Natural killer cell (primary cell): ENCODE data around the gene PNMA6F. TPM values are rescaled to one million over a fixed set of nuclear protein-coding genes. Genes with fewer than 3 reads are reported as not detected.
A peak's percentile ranks its signal among the peaks of the same experiment; 100 is the strongest.

Source experiments
- ATAC-seq, 3 donors: fragments of 150-1000 bp in 2 of 3; fragments of 200-7000 bp in 1 of 3; cut with Tn5 transposase; 1 replicate in 1 of 3; 2 replicates in 2 of 3; pipeline ENCODE4 v1.10.0; 2021; ENCODE audit warnings: mild to moderate bottlenecking in 2 of 3, moderate library complexity in 2 of 3
- DNase-seq, 2 donors: peaks; one replicate each; pipeline versions ENCODE4 v3.0.0 to v3.0.0-alpha.2; 2013 to 2021; ENCODE audit warnings: mixed read lengths in 1 of 2
- H3K27ac ChIP-seq: one replicate; pipeline ENCODE4 v1.5.1; 2013; ENCODE audit warnings: mild to moderate bottlenecking, low read length
- H3K27me3 ChIP-seq: one replicate; pipeline ENCODE4 v1.6.1; 2013; ENCODE audit warnings: low read length; ENCODE audit not compliant: control insufficient read depth, insufficient read depth
- H3K36me3 ChIP-seq: one replicate; pipeline ENCODE4 v1.6.1; 2013; ENCODE audit warnings: low read length; ENCODE audit not compliant: control insufficient read depth, insufficient read depth
- H3K4me1 ChIP-seq: one replicate; pipeline ENCODE4 v1.6.1; 2013; ENCODE audit warnings: low read length; ENCODE audit not compliant: control insufficient read depth, insufficient read depth
- H3K4me3 ChIP-seq: one replicate; pipeline ENCODE4 v1.5.1; 2013; ENCODE audit warnings: low read length
- H3K9me3 ChIP-seq: one replicate; pipeline ENCODE4 v1.6.1; 2013; ENCODE audit warnings: low read length; ENCODE audit not compliant: control insufficient read depth, insufficient read depth
- H3K27ac Mint-ChIP-seq, 2 donors: one replicate each; pipeline ENCODE4 v1.8.0; 2022; ENCODE audit warnings: mild to moderate bottlenecking in 2 of 2, mixed read lengths in 2 of 2, moderate library complexity in 1 of 2
- H3K27me3 Mint-ChIP-seq, 2 donors: one replicate each; pipeline ENCODE4 v1.8.0; 2022; ENCODE audit warnings: low read depth in 2 of 2, mixed read lengths in 2 of 2
- H3K36me3 Mint-ChIP-seq: one replicate; pipeline ENCODE4 v1.8.0; 2022; ENCODE audit warnings: mixed read lengths
- H3K4me1 Mint-ChIP-seq, 2 donors: one replicate each; pipeline ENCODE4 v1.8.0; 2022; ENCODE audit warnings: mixed read lengths in 2 of 2
- H3K4me3 Mint-ChIP-seq: one replicate; pipeline ENCODE4 v1.8.0; 2022; ENCODE audit warnings: mild to moderate bottlenecking, moderate library complexity, mixed read lengths
- H3K9me3 Mint-ChIP-seq, 2 donors: one replicate each; pipeline ENCODE4 v1.8.0; 2022; ENCODE audit warnings: mixed read lengths in 2 of 2
- CTCF ChIP-seq: fragments of 200-600 bp; IDR thresholded peaks from one replicate; pipeline ENCODE4 v1.8.0; 2022; ENCODE audit warnings: antibody characterized with exemption
- WGBS: methylation state at CpG from one replicate; pipeline ENCODE4 v1.1.7; 2013; ENCODE audit warnings: missing lambda C conversion rate; ENCODE audit not compliant: insufficient coverage; 5-methylcytosine and 5-hydroxymethylcytosine counted together
- intact Hi-C: fragments of 100-400 bp; cut with micrococcal nuclease; formaldehyde crosslinking; loops from one replicate; pipeline ENCODE4 v1.14.2; 2022
- total RNA-seq, 4 donors: library from RNA; stranded (reverse); fragments of 120-200 nt in 1 of 4; gene quantifications; one replicate each; pipeline versions ENCODE4 v1.2.3 to v1.2.4, GENCODE V29; 2013 to 2022

Gene PNMA6F
- total RNA-seq, 3 donors from 2014 or later (not counting 1 experiment from before 2014, with no cell fraction given), result not detected

GRCh38 chrX:153338836-153339235, 17.3 kb upstream of the PNMA6F start:
- Mint-ChIP-seq H3K36me3 (no peaks in the 10 kb centered on the region), H3K4me3 (no peak overlapping the region), H3K27ac (peak overlapping the region in 1 of 2 donors; percentile 31), H3K27me3 (no peaks in the 10 kb centered on the region), H3K9me3 (no peaks in the 10 kb centered on the region), H3K4me1 (peaks cover 5 to 47% of the 10 kb centered on the region in 2 donors)
- Histone ChIP-seq H3K4me3 (no peak overlapping the region), H3K9me3 (no peaks in the 10 kb centered on the region), H3K36me3 (peaks cover 4% of the 10 kb centered on the region), H3K27me3 (no peaks in the 10 kb centered on the region), H3K4me1 (peaks cover 16% of the 10 kb centered on the region), H3K27ac (no peak overlapping the region)
- TF ChIP-seq CTCF, result no peak
- WGBS, result 93% methylated on average over 3 of the region's 7 CpGs
- DNase-seq, result no peak
- intact Hi-C loops, result no loop called here
- ATAC-seq, result no peak

- H3K4me1 Mint-ChIP-seq, result peaks cover 5 to 37% of the 10 kb centered on the region in 2 donors
- TF ChIP-seq CTCF, result no peak
- no peak for ATAC-seq
- H3K36me3 ChIP-seq, result peaks cover 3% of the 10 kb centered on the region
- no peak overlapping the region for H3K4me3 ChIP-seq
- peaks cover 19% of the 10 kb centered on the region for H3K4me1 ChIP-seq
- intact Hi-C loops, result no loop called here
- 98% methylated on average over 5 of the region's 5 CpGs for WGBS
- no peak overlapping the region for H3K4me3 Mint-ChIP-seq
- no peaks in the 10 kb centered on the region for H3K9me3 ChIP-seq
- no peak overlapping the region for H3K27ac Mint-ChIP-seq
- H3K9me3 Mint-ChIP-seq, result no peaks in the 10 kb centered on the region
- no peaks in the 10 kb centered on the region for H3K36me3 Mint-ChIP-seq
- H3K27me3 ChIP-seq, result no peaks in the 10 kb centered on the region
- DNase-seq, result no peak
- H3K27me3 Mint-ChIP-seq, result no peaks in the 10 kb centered on the region
- no peak overlapping the region for H3K27ac ChIP-seq
Observed at GRCh38 chrX:153336988-153337387, 15.4 kb upstream of the PNMA6F start.

- H3K27ac Mint-ChIP-seq, result peak overlapping the region in 1 of 2 donors; percentile 23
- H3K36me3 Mint-ChIP-seq, result no peaks in the 10 kb centered on the region
- ATAC-seq, result no peak
- Histone ChIP-seq H3K4me3 (no peak overlapping the region), H3K4me1 (peaks cover 19% of the 10 kb centered on the region), H3K27ac (no peak overlapping the region), H3K36me3 (peaks cover 3% of the 10 kb centered on the region), H3K27me3 (no peaks in the 10 kb centered on the region), H3K9me3 (no peaks in the 10 kb centered on the region)
- intact Hi-C loops, result no loop called here
- no peak overlapping the region for H3K4me3 Mint-ChIP-seq
- no peaks in the 10 kb centered on the region for H3K27me3 Mint-ChIP-seq
- peak in 1 of 2 donors; percentile 18 for DNase-seq
- H3K4me1 Mint-ChIP-seq, result peaks cover 5 to 30% of the 10 kb centered on the region in 2 donors
- WGBS, result 61% methylated on average over 9 of the region's 11 CpGs
- H3K9me3 Mint-ChIP-seq, result no peaks in the 10 kb centered on the region
- no peak for TF ChIP-seq CTCF
Observed at GRCh38 chrX:153336121-153336894, 14.7 kb upstream of the PNMA6F start.
